Measurements from ENCODE around the gene SEC24C. TPM values are rescaled to one million over a fixed set of nuclear protein-coding genes. Genes with fewer than 3 reads are reported as not detected.
"Not testable (repeated sequence)": the region's sequence is repeated elsewhere in the genome, so short reads cannot be mapped to it uniquely, and the experiment has no call there.

Gene SEC24C
- total RNA-seq, 1 experiment from 2014 or later, result 325 TPM

- Histone ChIP-seq H4K20me1 (ENCODE audit: low read length) (no peaks in the 10 kb centered on the region), H3K27ac (ENCODE audit: low read length) (no peak overlapping the region), H3K9me2 (replicated peaks; ENCODE audit: low read length) (no peaks in the 10 kb centered on the region), H3K79me2 (ENCODE audit: low read length) (peaks cover 48% of the 10 kb centered on the region), H3K4me1 (ENCODE audit: insufficient read depth, low read length) (peaks cover 9% of the 10 kb centered on the region), H3K4me3 (ENCODE audit: low read length) (no peak overlapping the region), H3F3A (ENCODE audit: low read length, unreplicated experiment) (peaks cover 5% of the 10 kb centered on the region), H3K27me3 (ENCODE audit: low read length) (no peaks in the 10 kb centered on the region), H3K9ac (ENCODE audit: low read length) (no peak overlapping the region), H3K9me3 (ENCODE audit: low read length) (no peaks in the 10 kb centered on the region), H2AFZ (ENCODE audit: low read length) (no peak overlapping the region), H3K4me2 (ENCODE audit: low read length) (no peak overlapping the region), H3K36me3 (ENCODE audit: low read depth, low read length) (peaks cover 15% of the 10 kb centered on the region; the same call in 1 of the 2 replicates)
- CTCF ChIA-PET, result no interaction called here
- intact Hi-C loops (cut with micrococcal nuclease), result no loop called here
- ATAC-seq (no peak), DNase-seq (no peak)
- no TSS peak for BruUV-seq (replicated peaks)
- TF ChIP-seq EZH2phosphoT487 (IDR thresholded peaks at IDR 0.05; ENCODE audit: borderline replicate concordance, low read length), result no peak
- no peak for TF ChIP-seq EZH2 (IDR thresholded peaks at IDR 0.05; ENCODE audit: low read length, unreplicated experiment)
- TF ChIP-seq CTCF (conservative IDR thresholded peaks at IDR 0.05; ENCODE audit: low read depth, low read length), result no peak
- POLR2A ChIA-PET (ENCODE audit: unreplicated experiment), result no interaction called here
Measured at GRCh38 chr10:73734796-73735305, 9.3 kb upstream of the SEC24C start.

- H3K9me2 ChIP-seq (replicated peaks; ENCODE audit: low read length); H3K9me3 ChIP-seq (ENCODE audit: low read length); H3K36me3 ChIP-seq (ENCODE audit: low read depth, low read length); H3K9ac ChIP-seq (ENCODE audit: low read length); ATAC-seq; DNase-seq; CTCF ChIA-PET; H2AFZ ChIP-seq (ENCODE audit: low read length); H3K27me3 ChIP-seq (ENCODE audit: low read length); H3K4me3 ChIP-seq (ENCODE audit: low read length); H4K20me1 ChIP-seq (ENCODE audit: low read length); BruUV-seq (replicated peaks): not testable (repeated sequence)
- peaks cover 39% of the 10 kb centered on the region for H3K79me2 ChIP-seq (ENCODE audit: low read length)
- H3K4me2 ChIP-seq (ENCODE audit: low read length), result peak overlapping the region; percentile 79
- peaks cover 19% of the 10 kb centered on the region for H3F3A ChIP-seq (ENCODE audit: low read length, unreplicated experiment)
- H3K27ac ChIP-seq (ENCODE audit: low read length), result peak overlapping the region; percentile 46
- intact Hi-C loops (cut with micrococcal nuclease), result loop anchor here (1.0 to 10.0 kb wide), 2 partner anchors 10 to 326 kb away; partner anchors contain the start of gene ANXA7
- POLR2A ChIA-PET (ENCODE audit: unreplicated experiment), result interaction anchor here (1.3 kb wide), 1 partner anchor 41 kb away, joined by 5 read pairs; the partner anchor contains the start of gene CHCHD1
- H3K4me1 ChIP-seq (ENCODE audit: insufficient read depth, low read length), result peaks cover 36% of the 10 kb centered on the region
Measured at GRCh38 chr10:73740501-73741254, 3.5 kb upstream of the SEC24C start.

GRCh38 chr10:73742454-73742734, 1.8 kb upstream of the SEC24C start:
- H3K36me3 ChIP-seq (ENCODE audit: low read depth, low read length), result peaks cover 14% of the 10 kb centered on the region
- H3F3A ChIP-seq (ENCODE audit: low read length, unreplicated experiment), result peaks cover 16% of the 10 kb centered on the region
- H2AFZ ChIP-seq (ENCODE audit: low read length), result no peak overlapping the region
- no peaks in the 10 kb centered on the region for H3K9me3 ChIP-seq (ENCODE audit: low read length)
- peaks cover 43% of the 10 kb centered on the region for H3K4me1 ChIP-seq (ENCODE audit: insufficient read depth, low read length)
- TF ChIP-seq CTCF (conservative IDR thresholded peaks at IDR 0.05; ENCODE audit: low read depth, low read length) (no peak), EZH2 (IDR thresholded peaks at IDR 0.05; ENCODE audit: low read length, unreplicated experiment) (no peak), EZH2phosphoT487 (IDR thresholded peaks at IDR 0.05; ENCODE audit: borderline replicate concordance, low read length) (no peak)
- BruUV-seq (replicated peaks), result no TSS peak
- H3K9me2 ChIP-seq (replicated peaks; ENCODE audit: low read length), result no peaks in the 10 kb centered on the region
- DNase-seq (no peak), ATAC-seq (no peak)
- no peaks in the 10 kb centered on the region for H4K20me1 ChIP-seq (ENCODE audit: low read length)
- H3K4me3 ChIP-seq (ENCODE audit: low read length), result no peak overlapping the region
- ChIA-PET CTCF (no interaction called here), POLR2A (ENCODE audit: unreplicated experiment) (interaction anchor here (0.6 to 1.3 kb wide), 2 partner anchors 19 to 39 kb away, joined by 5 to 12 read pairs; partner anchors contain the start of gene CHCHD1)
- peaks cover 53% of the 10 kb centered on the region for H3K79me2 ChIP-seq (ENCODE audit: low read length)
- H3K27me3 ChIP-seq (ENCODE audit: low read length), result no peaks in the 10 kb centered on the region
- intact Hi-C loops (cut with micrococcal nuclease), result loop anchor here (10.0 kb wide), 1 partner anchor 328 kb away; the partner anchor contains the start of gene ANXA7
- peak overlapping the region; percentile 79 for H3K4me2 ChIP-seq (ENCODE audit: low read length)
- no peak overlapping the region for H3K9ac ChIP-seq (ENCODE audit: low read length)
- peak overlapping the region; percentile 46 for H3K27ac ChIP-seq (ENCODE audit: low read length)

Data from PC-3 (cell line).